Smooth muscle cell (in vitro differentiated cells): ENCODE measurements around the gene PORCN. TPM values are rescaled to one million over a fixed set of nuclear protein-coding genes. Genes with fewer than 3 reads are reported as not detected.

ENCODE experiments used
- DNase-seq: peaks from one replicate; lab custom pipeline; 2025; ENCODE audit not compliant: unreplicated experiment; lab: John Stamatoyannopoulos, UW
- H2AFZ ChIP-seq: fragments of 200-600 bp; sonication (generic); 2 replicates; pipeline ENCODE4 v1.6.0; 2016; ENCODE audit warnings: antibody characterized with exemption, low read depth, mild to moderate bottlenecking
- H3F3A ChIP-seq: fragments of 200-600 bp; sonication (generic); 2 replicates; pipeline ENCODE4 v1.6.0; 2017; ENCODE audit warnings: antibody characterized with exemption, low read depth
- H3K27ac ChIP-seq: fragments of 200-600 bp; sonication (generic); 2 replicates; pipeline ENCODE4 v1.5.1; 2016; ENCODE audit warnings: low read depth, mild to moderate bottlenecking
- H3K27me3 ChIP-seq: fragments of 200-600 bp; sonication (generic); 2 replicates; pipeline ENCODE4 v1.6.1; 2016; ENCODE audit warnings: low read depth, mild to moderate bottlenecking
- H3K36me3 ChIP-seq: fragments of 200-600 bp; sonication (generic); 2 replicates; pipeline ENCODE4 v1.5.1; 2016; ENCODE audit warnings: low read depth
- H3K4me1 ChIP-seq: fragments of 200-600 bp; sonication (generic); 2 replicates; pipeline ENCODE4 v1.5.1; 2016; ENCODE audit warnings: low read depth
- H3K4me2 ChIP-seq: fragments of 200-600 bp; sonication (generic); 2 replicates; pipeline ENCODE4 v1.6.0; 2016; ENCODE audit warnings: mild to moderate bottlenecking
- H3K4me3 ChIP-seq: fragments of 200-600 bp; sonication (generic); 2 replicates; pipeline ENCODE4 v1.5.1; 2016; ENCODE audit warnings: mild to moderate bottlenecking
- H3K79me2 ChIP-seq: fragments of 200-600 bp; sonication (generic); 2 replicates; pipeline ENCODE4 v1.6.0; 2016; ENCODE audit warnings: low read depth, mild to moderate bottlenecking
- H3K9ac ChIP-seq: fragments of 200-600 bp; sonication (generic); 2 replicates; pipeline ENCODE4 v1.6.0; 2016; ENCODE audit warnings: low read depth
- H3K9me3 ChIP-seq: fragments of 200-600 bp; sonication (generic); replicated peaks from 2 replicates; pipeline ENCODE4 v1.5.1; 2016; ENCODE audit warnings: low read depth
- H4K20me1 ChIP-seq: fragments of 200-600 bp; sonication (generic); 2 replicates; pipeline ENCODE4 v1.6.0; 2016; ENCODE audit warnings: low read depth
- CTCF ChIP-seq: fragments of 200-600 bp; sonication (generic); IDR thresholded peaks from 2 replicates; pipeline ENCODE4 v1.5.1; 2017; ENCODE audit warnings: borderline replicate concordance, mild to moderate bottlenecking, antibody characterized with exemption; ENCODE audit not compliant: insufficient read depth, poor library complexity, severe bottlenecking
- WGBS: methylation state at CpG from one replicate; pipeline ENCODE4 v1.1.7; 2016; ENCODE audit warnings: low lambda C conversion rate; 5-methylcytosine and 5-hydroxymethylcytosine counted together
- polyA plus RNA-seq: library from polyadenylated mRNA; unstranded; fragments of >200 nt; fragmentation: Nextera tagmentation; extraction: Ambion mirVana; gene quantifications from 2 replicates; pipeline ENCODE4 v1.2.1, GENCODE V29; 2016
- total RNA-seq: library from RNA; depleted of rRNA; stranded (reverse); fragments of >200 nt; gene quantifications from 2 replicates; pipeline ENCODE4 v1.2.3, GENCODE V29; 2014

Gene PORCN
- total and polyA plus RNA-seq, 2 experiments from 2014 or later: 14.8 to 25.5 TPM

DNA sequence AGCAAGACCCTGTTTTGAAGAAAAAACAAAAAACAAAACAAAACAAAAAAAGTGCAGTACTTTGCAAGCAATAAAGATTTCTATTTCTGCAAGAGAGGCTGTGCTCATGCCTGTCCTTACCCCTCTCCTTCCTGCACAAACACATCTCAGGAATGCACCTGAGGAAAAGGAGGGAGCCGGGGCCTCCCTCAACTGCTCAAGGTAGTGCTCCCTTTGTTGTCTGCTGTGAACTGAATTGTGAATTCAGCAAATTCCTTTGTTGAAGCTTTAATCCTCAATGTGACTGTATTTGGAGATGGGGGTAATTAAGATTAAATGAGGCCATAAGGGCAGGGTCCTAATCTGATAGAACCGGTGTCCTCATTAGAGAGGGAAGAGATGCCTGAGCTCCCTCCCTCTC is 18.9 kb upstream of the PORCN start:
- Histone ChIP-seq H3K9me3 (no peaks in the 10 kb centered on the region), H3K9ac (no peak overlapping the region), H3K36me3 (no peaks in the 10 kb centered on the region), H3K4me1 (no peaks in the 10 kb centered on the region), H3F3A (no peaks in the 10 kb centered on the region), H3K4me2 (no peak overlapping the region), H3K4me3 (no peak overlapping the region), H3K79me2 (no peaks in the 10 kb centered on the region), H2AFZ (no peak overlapping the region), H4K20me1 (no peaks in the 10 kb centered on the region), H3K27me3 (no peaks in the 10 kb centered on the region), H3K27ac (peak overlapping the region; percentile 24)
- TF ChIP-seq CTCF: no peak
- DNase-seq: no peak
- 78% methylated on average over 2 of the region's 2 CpGs for WGBS

GRCh38 chrX:48490661-48491060 is 18.1 kb upstream of the PORCN start:
- Histone ChIP-seq H3K36me3 (no peaks in the 10 kb centered on the region), H3K4me3 (no peak overlapping the region), H3F3A (no peaks in the 10 kb centered on the region), H3K79me2 (no peaks in the 10 kb centered on the region), H2AFZ (no peak overlapping the region), H3K27me3 (no peaks in the 10 kb centered on the region), H3K9ac (no peak overlapping the region), H3K4me1 (no peaks in the 10 kb centered on the region), H3K27ac (peak overlapping the region; percentile 24), H3K4me2 (no peak overlapping the region), H3K9me3 (no peaks in the 10 kb centered on the region), H4K20me1 (no peaks in the 10 kb centered on the region)
- no peak for DNase-seq
- 72% methylated on average over 8 of the region's 8 CpGs for WGBS
- TF ChIP-seq CTCF: no peak

GRCh38 chrX:48491809-48492208 is 17.0 kb upstream of the PORCN start:
- H3K9ac ChIP-seq: no peak overlapping the region

More at GRCh38 chrX:48491809-48492208, 17.0 kb upstream of the PORCN start:
- H3K36me3 ChIP-seq: no peaks in the 10 kb centered on the region
- no peaks in the 10 kb centered on the region for H3F3A ChIP-seq
- no peak for DNase-seq
- H2AFZ ChIP-seq: no peak overlapping the region
- no peaks in the 10 kb centered on the region for H3K9me3 ChIP-seq
- no peaks in the 10 kb centered on the region for H3K27me3 ChIP-seq
- TF ChIP-seq CTCF: no peak
- H3K4me2 ChIP-seq: no peak overlapping the region
- H4K20me1 ChIP-seq: no peaks in the 10 kb centered on the region
- H3K27ac ChIP-seq: peak overlapping the region; percentile 45
- 87% methylated on average over 9 of the region's 9 CpGs for WGBS
- H3K79me2 ChIP-seq: no peaks in the 10 kb centered on the region
- no peak overlapping the region for H3K4me3 ChIP-seq
- H3K4me1 ChIP-seq: no peaks in the 10 kb centered on the region
